PC-9 (cell line): ENCODE measurements around the gene KRTAP5-1. TPM values are rescaled to one million over a fixed set of nuclear protein-coding genes. Genes with fewer than 3 reads are reported as not detected.

ENCODE experiments used
- BruUV-seq: library from RNA; stranded (reverse); fragments of 400-500 nt; replicated peaks from 2 replicates; lab custom pipeline; 2021; lab: Mats Ljungman, UMichigan
- CTCF ChIA-PET: fragments of 300-600 bp; sonication (Branson Sonifier 250); formaldehyde crosslinking; loops from one replicate; lab custom pipeline; 2022; ENCODE audit warnings: antibody characterized with exemption; lab: Charles Lee
- POLR2A ChIA-PET: fragments of 300-600 bp; sonication (Branson Sonifier 250); formaldehyde crosslinking; loops from one replicate; lab custom pipeline; 2022; ENCODE audit warnings: antibody characterized with exemption; ENCODE audit not compliant: unreplicated experiment; lab: Charles Lee
- DNase-seq, 2 experiments: peaks; one replicate each; pipeline versions ENCODE4 v3.0.0 to v3.0.0-alpha.2; 2015 to 2022; ENCODE audit warnings: mixed read lengths in 1 of 2
- H2AFZ ChIP-seq: fragments of 200-600 bp; sonication (generic); 2 replicates; pipeline ENCODE4 v1.8.1; 2017; ENCODE audit warnings: antibody characterized with exemption
- H3F3A ChIP-seq: fragments of 200-600 bp; sonication (generic); 2 replicates; pipeline ENCODE4 v1.8.1; 2017; ENCODE audit warnings: antibody characterized with exemption, mild to moderate bottlenecking, low read depth; ENCODE audit not compliant: insufficient read depth
- H3K27ac ChIP-seq: fragments of 200-600 bp; sonication (generic); 2 replicates; pipeline ENCODE4 v1.6.1; 2016; ENCODE audit warnings: mixed run types
- H3K27me3 ChIP-seq: fragments of 200-600 bp; sonication (generic); 2 replicates; pipeline ENCODE4 v1.6.1; 2016; ENCODE audit warnings: low read depth, mixed run types; ENCODE audit not compliant: insufficient read depth
- H3K36me3 ChIP-seq: fragments of 200-600 bp; sonication (generic); 2 replicates; pipeline ENCODE4 v1.6.1; 2016; ENCODE audit warnings: low read depth, mixed run types
- H3K4me1 ChIP-seq: fragments of 200-600 bp; sonication (generic); replicated peaks from 2 replicates; pipeline ENCODE4 v1.6.1; 2016; ENCODE audit warnings: mixed run types; ENCODE audit not compliant: insufficient read depth
- H3K4me2 ChIP-seq: fragments of 200-600 bp; sonication (generic); 2 replicates; pipeline ENCODE4 v1.6.1; 2017; ENCODE audit warnings: mixed run types
- H3K4me3 ChIP-seq: fragments of 200-600 bp; sonication (generic); 2 replicates; pipeline ENCODE4 v1.6.1; 2016; ENCODE audit warnings: mixed run types
- H3K79me2 ChIP-seq: fragments of 200-600 bp; sonication (generic); 2 replicates; pipeline ENCODE4 v1.6.1; 2017; ENCODE audit warnings: low read depth, mixed run types
- H3K9me2 ChIP-seq: fragments of 200-600 bp; sonication (generic); 2 replicates; pipeline ENCODE4 v1.8.1; 2017; ENCODE audit warnings: mild to moderate bottlenecking; ENCODE audit not compliant: insufficient read depth
- H3K9me3 ChIP-seq: fragments of 200-600 bp; sonication (generic); 2 replicates; pipeline ENCODE4 v1.8.1; 2016; ENCODE audit warnings: low read depth; ENCODE audit not compliant: insufficient read depth
- H4K20me1 ChIP-seq: fragments of 200-600 bp; sonication (generic); 2 replicates; pipeline ENCODE4 v1.8.1; 2017; ENCODE audit not compliant: insufficient read depth
- CTCF ChIP-seq: fragments of 200-600 bp; sonication (generic); conservative IDR thresholded peaks from 2 replicates; pipeline ENCODE4 v1.6.1; 2017; ENCODE audit warnings: mixed run types, antibody characterized with exemption, mild to moderate bottlenecking, moderate library complexity
- EZH2 ChIP-seq: fragments of 200-600 bp; sonication (generic); IDR thresholded peaks from 2 replicates; pipeline ENCODE4 v1.8.0; 2017; ENCODE audit warnings: antibody characterized with exemption, low read depth
- intact Hi-C: fragments of 100-400 bp; cut with micrococcal nuclease; formaldehyde crosslinking; loops from one replicate; pipeline ENCODE4 v1.10.0; 2022; ENCODE audit not compliant: unreplicated experiment
- total RNA-seq: library from RNA; stranded (reverse); gene quantifications from 2 replicates; pipeline ENCODE4 v1.2.3, GENCODE V29; 2021

KRTAP5-1 gene
- total RNA-seq, 1 experiment from 2014 or later, result not detected

- TF ChIP-seq EZH2 (no peak), CTCF (peak; percentile 46)
- Histone ChIP-seq H3K27me3 (peaks cover 14% of the 10 kb centered on the region), H3K27ac (no peak overlapping the region), H3K36me3 (no peaks in the 10 kb centered on the region), H3F3A (peaks cover 6% of the 10 kb centered on the region; the same call in 1 of the 2 replicates), H2AFZ (no peak overlapping the region), H3K4me3 (peak overlapping the region; percentile 52; the same call in 1 of the 2 replicates), H3K79me2 (no peaks in the 10 kb centered on the region), H3K9me3 (no peaks in the 10 kb centered on the region), H4K20me1 (no peaks in the 10 kb centered on the region), H3K4me2 (peak overlapping the region; percentile 76), H3K9me2 (no peaks in the 10 kb centered on the region), H3K4me1 (no peaks in the 10 kb centered on the region; the same call in 1 of the 2 replicates)
- intact Hi-C loops, result loop anchor here (2.0 kb wide), 2 partner anchors 20 to 28 kb away; no protein-coding TSS in a partner anchor
- POLR2A ChIA-PET, result interaction anchor here (0.9 kb wide), 1 partner anchor 28 kb away, joined by 6 read pairs; no protein-coding TSS in a partner anchor
- DNase-seq, result peak in 1 of 2 experiments; percentile 42
- CTCF ChIA-PET, result interaction anchor here (0.6 to 2.5 kb wide), 6 partner anchors 21 to 258 kb away, joined by 3 to 31 read pairs (median 4); no protein-coding TSS in a partner anchor
- no TSS peak for BruUV-seq
Observed at GRCh38 chr11:1574238-1574932, 10.7 kb downstream of the KRTAP5-1 start.

GRCh38 chr11:1573903-1574237 lies 11.2 kb downstream of the KRTAP5-1 start:
- H3K9me3 ChIP-seq, result no peaks in the 10 kb centered on the region
- H4K20me1 ChIP-seq, result no peaks in the 10 kb centered on the region
- DNase-seq, result peak; percentile 47 to 64
- H3K27me3 ChIP-seq, result peaks cover 14% of the 10 kb centered on the region
- H3K4me3 ChIP-seq, result peak overlapping the region; percentile 52; the same call in 1 of the 2 replicates
- H3K79me2 ChIP-seq, result no peaks in the 10 kb centered on the region
- no peaks in the 10 kb centered on the region for H3K36me3 ChIP-seq
- H3K27ac ChIP-seq, result no peak overlapping the region
- TF ChIP-seq CTCF, result no peak
- no peak for TF ChIP-seq EZH2
- BruUV-seq, result no TSS peak
- CTCF ChIA-PET, result interaction anchor here (0.6 to 2.5 kb wide), 4 partner anchors 20 to 191 kb away, joined by 3 to 31 read pairs (median 6); no protein-coding TSS in a partner anchor
- H2AFZ ChIP-seq, result no peak overlapping the region
- H3K4me2 ChIP-seq, result peak overlapping the region; percentile 76
- H3K9me2 ChIP-seq, result no peaks in the 10 kb centered on the region
- POLR2A ChIA-PET, result interaction anchor here (0.9 to 1.0 kb wide), 2 partner anchors 26 to 27 kb away, joined by 4 to 6 read pairs; no protein-coding TSS in a partner anchor
- intact Hi-C loops, result loop anchor here (2.0 kb wide), 2 partner anchors 19 to 27 kb away; no protein-coding TSS in a partner anchor
- H3F3A ChIP-seq, result peaks cover 6% of the 10 kb centered on the region; the same call in 1 of the 2 replicates
- H3K4me1 ChIP-seq, result no peaks in the 10 kb centered on the region; the same call in 1 of the 2 replicates

GRCh38 chr11:1573077-1573902 lies 11.8 kb downstream of the KRTAP5-1 start:
- peak in 1 of 2 experiments; percentile 29 for DNase-seq
- POLR2A ChIA-PET, result interaction anchor here (0.9 to 1.0 kb wide), 2 partner anchors 25 to 27 kb away, joined by 4 to 6 read pairs; no protein-coding TSS in a partner anchor

More at GRCh38 chr11:1573077-1573902, 11.8 kb downstream of the KRTAP5-1 start:
- no peaks in the 10 kb centered on the region for H3K9me3 ChIP-seq
- H3K4me2 ChIP-seq, result peak overlapping the region; percentile 76
- TF ChIP-seq CTCF, result no peak
- no peak for TF ChIP-seq EZH2
- CTCF ChIA-PET, result interaction anchor here (0.6 to 2.5 kb wide), 4 partner anchors 20 to 191 kb away, joined by 3 to 31 read pairs (median 6); no protein-coding TSS in a partner anchor
- BruUV-seq, result no TSS peak
- H3K4me3 ChIP-seq, result peak overlapping the region; percentile 52; the same call in 1 of the 2 replicates
- peaks cover 12% of the 10 kb centered on the region for H3K27me3 ChIP-seq
- no peak overlapping the region for H3K27ac ChIP-seq
- H3K79me2 ChIP-seq, result no peaks in the 10 kb centered on the region
- H2AFZ ChIP-seq, result no peak overlapping the region
- no peaks in the 10 kb centered on the region; the same call in 1 of the 2 replicates for H3K4me1 ChIP-seq
- H3K36me3 ChIP-seq, result no peaks in the 10 kb centered on the region
- no peaks in the 10 kb centered on the region for H3K9me2 ChIP-seq
- intact Hi-C loops, result no loop called here
- H3F3A ChIP-seq, result peaks cover 6% of the 10 kb centered on the region; the same call in 1 of the 2 replicates
- no peaks in the 10 kb centered on the region for H4K20me1 ChIP-seq
